ENCODE results near the gene PIK3CA. TPM values are rescaled to one million over a fixed set of nuclear protein-coding genes. Genes with fewer than 3 reads are reported as not detected.

The PIK3CA gene
- total RNA-seq, 1 experiment from 2014 or later, result 12.0 TPM

GRCh38 chr3:179233043-179233442 is 84.9 kb downstream of the PIK3CA start:
- Histone ChIP-seq H3K79me2 (ENCODE audit: insufficient read depth, low read length) (no peaks in the 10 kb centered on the region), H4K20me1 (ENCODE audit: control insufficient read depth, insufficient read depth, insufficient read length) (no peaks in the 10 kb centered on the region), H4K91ac (ENCODE audit: insufficient read length, low read depth, low read length) (no peak overlapping the region), H3K18ac (ENCODE audit: insufficient read length, low read depth, low read length) (no peak overlapping the region), H3K4ac (ENCODE audit: low read depth, low read length) (no peak overlapping the region), H3K27me3 (ENCODE audit: insufficient read depth, low read length) (no peaks in the 10 kb centered on the region), H2BK20ac (ENCODE audit: low read depth, low read length, poor library complexity, severe bottlenecking) (no peak overlapping the region), H3K4me1 (ENCODE audit: insufficient read depth, low read length) (peaks cover 3% of the 10 kb centered on the region; the same call in 1 of the 2 replicates), H2BK15ac (ENCODE audit: low read depth, low read length) (no peak overlapping the region), H3K9me3 (ENCODE audit: control insufficient read depth, low read depth, low read length) (no peaks in the 10 kb centered on the region), H2BK5ac (ENCODE audit: insufficient read length, low read length) (no peak overlapping the region), H3K27ac (ENCODE audit: insufficient read length, low read depth, low read length) (no peak overlapping the region), H3K23ac (ENCODE audit: insufficient read length, low read depth, low read length) (no peak overlapping the region), H3K56ac (ENCODE audit: insufficient read length, low read depth, low read length) (no peak overlapping the region), H2BK12ac (ENCODE audit: insufficient read length, low read depth, low read length) (no peak overlapping the region), H2AK5ac (ENCODE audit: insufficient read length, low read length) (no peak overlapping the region), H2AFZ (ENCODE audit: low read length) (no peak overlapping the region), H4K5ac (ENCODE audit: insufficient read length, low read depth, low read length) (no peak overlapping the region), H3T11ph (ENCODE audit: low read length) (no peak overlapping the region), H3K79me1 (ENCODE audit: insufficient read depth, low read depth, low read length, poor library complexity, severe bottlenecking) (no peaks in the 10 kb centered on the region), H3K14ac (ENCODE audit: insufficient read depth, low read length) (no peak overlapping the region), H4K8ac (replicated peaks; ENCODE audit: insufficient read length, low read depth, low read length) (no peak overlapping the region), H3K9ac (ENCODE audit: extremely low read depth, insufficient read length, low read length) (no peak overlapping the region), H3K23me2 (ENCODE audit: insufficient read length, low read depth, low read length, poor library complexity, severe bottlenecking) (no peaks in the 10 kb centered on the region), H3K4me2 (ENCODE audit: insufficient read depth, insufficient read length, low read length) (no peak overlapping the region), H2BK120ac (ENCODE audit: low read depth, low read length, poor library complexity, severe bottlenecking) (no peak overlapping the region)
- no peak overlapping the region; a peak in 1 of 7 replicates for H3K27ac Mint-ChIP-seq
- no peak for DNase-seq
- no peak overlapping the region for H3K4me3 Mint-ChIP-seq
- peaks cover 13 to 19% (median 15%) of the 10 kb centered on the region in 3 experiments for H3K36me3 Mint-ChIP-seq (ENCODE audit: insufficient read depth in 1 of 3, low read depth in 3 of 3)
- TF ChIP-seq CTCF (conservative IDR thresholded peaks at IDR 0.05), result no peak
- H3K9me3 Mint-ChIP-seq, result no peaks in the 10 kb centered on the region
- H3K27me3 Mint-ChIP-seq (ENCODE audit: low read depth), result no peaks in the 10 kb centered on the region
- peaks cover 18 to 21% of the 10 kb centered on the region in 2 experiments; a peak in 3 of 4 replicates for H3K4me1 Mint-ChIP-seq
- WGBS (ENCODE audit: extremely low coverage, insufficient read length, low lambda C conversion rate), result no CpG with 5 or more reads among the region's 3 CpGs

All from H9 (cell line).